CD14-positive monocyte (primary cell): ENCODE data around the gene ANO4. TPM values are rescaled to one million over a fixed set of nuclear protein-coding genes. Genes with fewer than 3 reads are reported as not detected.

Experiments
- DNase-seq, 3 donors: peaks; one replicate each; pipeline ENCODE4 v3.0.0-alpha.2; 2011 to 2022
- H2AFZ ChIP-seq: 2 replicates; pipeline ENCODE4 v1.6.0; 2012; ENCODE audit warnings: mild to moderate bottlenecking, low read depth, low read length, inconsistent platforms; ENCODE audit not compliant: insufficient read depth, poor library complexity, severe bottlenecking
- H3K27ac ChIP-seq, 2 donors: 1 replicate in 1 of 2; 2 replicates in 1 of 2; pipeline ENCODE4 v1.5.1; 2012 to 2013; ENCODE audit warnings: low read length in 2 of 2, control low read depth in 1 of 2, inconsistent platforms in 1 of 2, low read depth in 1 of 2, mild to moderate bottlenecking in 1 of 2
- H3K27me3 ChIP-seq, 2 donors: one replicate each; pipeline versions ENCODE4 v1.6.0 to v1.6.1; 2011 to 2013; ENCODE audit warnings: low read length in 2 of 2; ENCODE audit not compliant: control insufficient read depth in 2 of 2, insufficient read depth in 2 of 2
- H3K36me3 ChIP-seq, 2 donors: replicated peaks in 1 of 2; 1 replicate in 1 of 2; 2 replicates in 1 of 2; pipeline versions ENCODE4 v1.5.1 to v1.6.1; 2012 to 2013; ENCODE audit warnings: low read length in 2 of 2, control low read depth in 1 of 2, inconsistent platforms in 1 of 2, mild to moderate bottlenecking in 1 of 2; ENCODE audit not compliant: insufficient read depth in 2 of 2, control insufficient read depth in 1 of 2
- H3K4me1 ChIP-seq, 2 donors: 1 replicate in 1 of 2; 2 replicates in 1 of 2; pipeline versions ENCODE4 v1.5.1 to v1.6.1; 2012 to 2013; ENCODE audit warnings: low read length in 2 of 2, control low read depth in 1 of 2, inconsistent platforms in 1 of 2, mild to moderate bottlenecking in 1 of 2, moderate library complexity in 1 of 2; ENCODE audit not compliant: insufficient read depth in 2 of 2, control insufficient read depth in 1 of 2
- H3K4me2 ChIP-seq: replicated peaks from 2 replicates; pipeline ENCODE3; 2012; ENCODE audit warnings: low read length, moderate library complexity, mild to moderate bottlenecking; ENCODE audit not compliant: poor library complexity, severe bottlenecking; ENCODE audit errors: extremely low read depth
- H3K4me3 ChIP-seq, 3 experiments: fragments of 200-600 bp in 1 of 3; sonication (generic) in 1 of 3; replicated peaks in 1 of 3; 1 replicate in 2 of 3; 2 replicates in 1 of 3; pipeline ENCODE4 v1.5.1; 2011 to 2013; ENCODE audit warnings: low read length in 3 of 3, mild to moderate bottlenecking in 3 of 3, control low read depth in 2 of 3, low read depth in 2 of 3, inconsistent platforms in 1 of 3, moderate library complexity in 1 of 3
- H3K79me2 ChIP-seq: 2 replicates; pipeline ENCODE4 v1.6.0; 2012; ENCODE audit warnings: mild to moderate bottlenecking, control low read depth, inconsistent platforms, low read length, moderate library complexity; ENCODE audit not compliant: insufficient read depth
- H3K9ac ChIP-seq: 2 replicates; pipeline ENCODE4 v1.6.0; 2017; ENCODE audit warnings: low read length, mild to moderate bottlenecking; ENCODE audit not compliant: insufficient read depth, poor library complexity, severe bottlenecking
- H3K9me3 ChIP-seq, 2 donors: replicated peaks in 1 of 2; 1 replicate in 1 of 2; 2 replicates in 1 of 2; pipeline versions ENCODE4 v1.5.1 to v1.6.1; 2012 to 2013; ENCODE audit warnings: low read length in 2 of 2, control low read depth in 1 of 2; ENCODE audit not compliant: control insufficient read depth in 1 of 2, insufficient read depth in 1 of 2
- H4K20me1 ChIP-seq: 2 replicates; pipeline ENCODE4 v1.6.0; 2012; ENCODE audit warnings: mild to moderate bottlenecking, low read length, control low read depth, moderate library complexity; ENCODE audit not compliant: insufficient read depth
- H3K27ac Mint-ChIP-seq, 7 donors: one replicate each; pipeline ENCODE4 v1.8.0; 2020; ENCODE audit warnings: mild to moderate bottlenecking in 7 of 7, mixed read lengths in 7 of 7, moderate library complexity in 6 of 7, inconsistent platforms in 2 of 7
- H3K27me3 Mint-ChIP-seq, 3 donors: one replicate each; pipeline ENCODE4 v1.8.0; 2021 to 2022; ENCODE audit warnings: low read depth in 3 of 3, mild to moderate bottlenecking in 3 of 3, mixed read lengths in 3 of 3, moderate library complexity in 3 of 3, inconsistent platforms in 1 of 3
- H3K36me3 Mint-ChIP-seq, 2 donors: one replicate each; pipeline ENCODE4 v1.8.0; 2020; ENCODE audit warnings: mixed read lengths in 2 of 2, inconsistent platforms in 1 of 2, mild to moderate bottlenecking in 1 of 2
- H3K4me1 Mint-ChIP-seq: one replicate; pipeline ENCODE4 v1.8.0; 2020; ENCODE audit warnings: mild to moderate bottlenecking, mixed read lengths
- H3K4me3 Mint-ChIP-seq, 2 donors: one replicate each; pipeline ENCODE4 v1.8.0; 2020; ENCODE audit warnings: mild to moderate bottlenecking in 2 of 2, mixed read lengths in 2 of 2, moderate library complexity in 1 of 2
- H3K9me3 Mint-ChIP-seq, 7 donors: one replicate each; pipeline ENCODE4 v1.8.0; 2020 to 2022; ENCODE audit warnings: mixed read lengths in 7 of 7, mild to moderate bottlenecking in 6 of 7, moderate library complexity in 6 of 7, inconsistent platforms in 2 of 7
- CTCF ChIP-seq: fragments of 200-600 bp; IDR thresholded peaks from one replicate; pipeline ENCODE4 v1.8.0; 2022; ENCODE audit warnings: antibody characterized with exemption, mild to moderate bottlenecking
- WGBS: methylation state at CpG from one replicate; pipeline ENCODE4 v1.1.5; 2013; ENCODE audit warnings: missing lambda C conversion rate; ENCODE audit not compliant: insufficient coverage; 5-methylcytosine and 5-hydroxymethylcytosine counted together
- intact Hi-C, 2 donors: fragments of 100-400 bp; cut with micrococcal nuclease; formaldehyde crosslinking; loops; one replicate each; pipeline versions ENCODE4 v1.15.0 to v1.15.1; 2023
- polyA plus RNA-seq, 3 donors: library from polyadenylated mRNA; depleted of rRNA in 1 of 3; unstranded in 2 of 3; stranded (reverse) in 1 of 3; fragments of 300-500 nt in 2 of 3; fragments of >200 nt in 1 of 3; fragmentation: Illumina TruSeq in 2 of 3; gene quantifications; 1 replicate in 2 of 3; 2 replicates in 1 of 3; pipeline ENCODE4 v1.2.3, GENCODE V29; 2012 to 2021

The ANO4 gene
- polyA plus RNA-seq, 3 donors: not detected

DNA sequence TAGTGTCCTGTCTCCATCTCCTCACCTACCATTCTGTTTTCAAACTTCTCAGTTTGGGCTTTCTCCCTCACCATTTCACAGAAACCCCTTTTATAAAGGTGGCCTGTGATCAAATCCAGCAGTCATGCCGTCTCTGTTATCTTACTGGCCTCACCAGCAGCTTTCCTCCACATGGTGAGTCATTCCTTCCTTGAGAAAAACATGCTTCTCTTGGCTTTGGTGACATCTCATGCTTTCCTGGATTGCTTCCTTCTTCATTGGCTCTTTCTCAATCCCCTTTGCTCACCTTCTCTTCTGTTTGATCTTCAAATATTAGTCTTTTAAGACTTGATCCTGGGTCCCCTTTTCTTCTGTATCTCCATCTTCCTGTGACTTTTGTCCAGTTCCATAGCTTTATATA is 164.9 kb downstream of the ANO4 start:
- H3K9me3 ChIP-seq: no peaks in the 10 kb centered on the region
- no peaks in the 10 kb centered on the region for H3K79me2 ChIP-seq
- no peak for DNase-seq
- H3K4me3 Mint-ChIP-seq: no peak overlapping the region
- H3K9me3 Mint-ChIP-seq: peaks cover 0 to 3% (median 0%) of the 10 kb centered on the region in 7 donors
- peaks cover 2% of the 10 kb centered on the region in 3 donors for H3K27me3 Mint-ChIP-seq
- H2AFZ ChIP-seq: no peak overlapping the region
- no peak overlapping the region for H3K27ac ChIP-seq
- no peak overlapping the region for H3K9ac ChIP-seq
- no peak for TF ChIP-seq CTCF
- H3K4me1 Mint-ChIP-seq: no peaks in the 10 kb centered on the region
- H3K4me3 ChIP-seq: no peak overlapping the region
- no peaks in the 10 kb centered on the region for H4K20me1 ChIP-seq
- no peaks in the 10 kb centered on the region for H3K36me3 Mint-ChIP-seq
- H3K27ac Mint-ChIP-seq: no peak overlapping the region
- no peaks in the 10 kb centered on the region for H3K4me1 ChIP-seq
- H3K4me2 ChIP-seq: no peak overlapping the region
- no peaks in the 10 kb centered on the region for H3K27me3 ChIP-seq
- 0% methylated on average over 1 of the region's 1 CpG for WGBS
- no peaks in the 10 kb centered on the region for H3K36me3 ChIP-seq
- intact Hi-C loops: no loop called here

- no peak for TF ChIP-seq CTCF
- Mint-ChIP-seq H3K9me3 (peaks cover 0 to 3% (median 0%) of the 10 kb centered on the region in 7 donors), H3K4me1 (no peaks in the 10 kb centered on the region), H3K36me3 (no peaks in the 10 kb centered on the region), H3K4me3 (no peak overlapping the region), H3K27ac (no peak overlapping the region), H3K27me3 (peaks cover 0 to 2% (median 2%) of the 10 kb centered on the region in 3 donors)
- Histone ChIP-seq H3K4me1 (no peaks in the 10 kb centered on the region), H3K27ac (no peak overlapping the region), H3K4me3 (no peak overlapping the region), H3K36me3 (no peaks in the 10 kb centered on the region), H3K79me2 (no peaks in the 10 kb centered on the region), H2AFZ (no peak overlapping the region), H3K27me3 (no peaks in the 10 kb centered on the region), H3K4me2 (no peak overlapping the region), H3K9ac (no peak overlapping the region), H3K9me3 (no peaks in the 10 kb centered on the region), H4K20me1 (no peaks in the 10 kb centered on the region)
- intact Hi-C loops: no loop called here
- DNase-seq: no peak
- 80% methylated on average over 2 of the region's 5 CpGs for WGBS
These were observed 167.6 kb downstream of the ANO4 start for GRCh38 chr12:100962086-100962712.
